HG02884 (cell line): ENCODE results near the gene EDRF1.
A peak's percentile ranks its signal among the peaks of the same experiment; 100 is the strongest.

Source experiments
- ATAC-seq: cut with Tn5 transposase; IDR thresholded peaks from one replicate; pipeline ENCODE4 v1.9.1; 2021; ENCODE audit warnings: mild to moderate bottlenecking, moderate library complexity; ENCODE audit not compliant: unreplicated experiment

EDRF1 gene

DNA sequence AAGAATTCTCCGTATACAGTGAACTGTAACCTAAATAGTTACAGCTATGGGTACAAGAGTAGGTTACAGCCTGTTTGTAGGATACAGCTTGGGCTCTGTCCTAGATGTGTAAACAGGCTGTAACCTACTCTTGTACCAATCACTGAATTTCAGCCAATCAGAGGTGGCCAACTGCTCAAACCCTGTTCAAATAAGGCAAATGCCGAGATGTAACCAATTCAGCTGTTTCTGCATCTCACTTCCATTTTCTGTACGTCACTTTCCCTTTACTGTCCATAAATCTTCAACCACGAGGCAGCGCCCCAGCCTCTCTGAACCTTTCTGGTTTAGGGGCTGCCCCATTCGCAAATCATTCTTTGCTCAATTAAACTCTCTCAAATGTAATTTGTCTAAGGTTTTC, 64.4 kb downstream of the EDRF1 start:
- ATAC-seq, result peak; percentile 76

- no peak for ATAC-seq
These were observed 66.3 kb downstream of the EDRF1 start for GRCh38 chr10:125785791-125786190.

GRCh38 chr10:125788156-125789034, 68.9 kb downstream of the EDRF1 start:
- no peak for ATAC-seq

DNA sequence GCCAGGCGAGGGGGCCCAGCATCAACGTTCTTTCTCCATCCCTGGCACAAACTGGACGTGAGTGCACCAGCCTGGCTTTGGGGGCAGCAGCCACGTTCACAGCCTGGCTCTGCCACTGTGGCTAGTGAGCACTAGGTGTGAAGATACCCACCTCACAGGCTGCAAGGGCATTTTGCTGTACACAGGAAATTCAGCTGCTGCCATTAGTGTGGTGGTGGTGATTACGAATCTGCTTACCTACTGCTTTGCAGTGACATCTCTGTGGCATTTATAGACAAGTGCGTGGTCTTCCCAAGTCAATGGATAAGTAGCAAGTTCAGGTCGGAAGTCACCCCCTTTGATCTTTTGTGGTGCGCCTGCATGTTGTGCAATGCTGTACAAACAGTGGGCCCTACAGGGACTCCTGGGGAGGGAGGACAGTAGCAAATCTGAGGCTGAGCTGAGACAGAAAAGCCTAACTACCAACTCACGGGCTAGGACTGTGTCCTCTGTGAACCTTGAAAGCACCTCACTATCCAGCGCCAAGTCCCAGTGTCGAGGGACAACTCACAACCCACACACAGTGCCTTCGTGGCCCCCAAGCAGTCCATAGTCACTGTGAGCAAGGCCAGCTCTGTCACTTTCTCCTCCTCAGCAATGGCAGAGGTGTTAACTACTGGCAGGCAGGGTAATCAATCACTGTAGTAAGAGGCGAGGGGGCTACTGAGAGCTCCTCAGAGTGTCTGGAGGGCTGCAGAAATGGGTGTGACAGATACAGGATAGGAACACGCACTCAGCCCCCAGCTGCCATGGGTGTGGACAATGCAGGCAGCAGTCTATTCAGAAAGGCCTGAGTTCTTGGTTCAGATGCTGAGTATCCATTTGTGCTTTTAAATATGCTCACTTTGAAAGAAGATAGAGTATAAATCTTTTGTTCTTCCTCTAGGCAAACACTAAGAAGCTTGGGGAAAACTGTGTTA, 73.1 kb downstream of the EDRF1 start:
- ATAC-seq, result no peak

DNA sequence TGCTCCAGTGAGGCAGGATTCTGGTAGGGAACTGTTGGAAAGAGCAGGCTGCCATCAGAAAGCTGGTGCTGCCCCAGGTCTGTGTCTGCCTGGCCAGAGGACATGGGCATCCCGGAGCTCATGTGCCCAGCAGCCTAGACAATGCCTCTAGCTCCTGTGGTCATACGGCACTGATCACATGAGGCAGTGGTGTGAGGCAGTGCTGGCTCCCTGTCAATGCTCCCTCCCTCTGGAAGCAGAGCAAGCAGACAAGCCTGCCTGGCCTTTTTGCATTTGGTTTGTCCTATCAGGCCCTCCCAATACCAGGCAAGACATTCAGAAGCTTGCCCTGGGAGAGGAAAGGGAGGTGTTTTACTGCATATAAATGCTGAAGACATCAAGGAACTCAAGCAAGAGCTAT, 75.6 kb downstream of the EDRF1 start:
- ATAC-seq, result no peak

DNA sequence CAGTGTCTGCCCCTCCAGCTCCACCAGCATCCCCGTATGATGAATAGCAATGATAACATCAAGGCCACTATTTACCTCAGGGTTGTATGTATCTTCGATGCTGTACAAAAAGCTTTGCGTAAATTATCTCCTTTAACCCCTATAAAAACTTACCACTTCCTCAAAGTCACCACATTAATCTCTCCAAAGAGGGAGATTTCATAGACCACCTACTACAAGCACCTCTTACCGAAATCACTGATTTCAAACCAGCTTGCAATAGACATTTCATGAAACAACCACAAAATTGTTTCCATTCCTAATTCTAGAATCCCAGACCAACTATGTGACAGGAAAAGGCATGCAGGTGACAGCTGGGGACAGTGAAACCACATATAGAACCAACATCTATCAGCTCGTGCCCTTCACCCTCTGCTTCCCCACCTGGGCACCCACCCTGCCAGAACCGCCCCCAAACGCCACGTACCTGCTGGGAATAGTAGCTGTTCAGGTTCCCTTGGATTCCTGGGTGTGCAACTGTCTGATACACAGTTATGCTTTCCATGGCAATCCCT, 76.2 kb downstream of the EDRF1 start:
- ATAC-seq, result no peak

DNA sequence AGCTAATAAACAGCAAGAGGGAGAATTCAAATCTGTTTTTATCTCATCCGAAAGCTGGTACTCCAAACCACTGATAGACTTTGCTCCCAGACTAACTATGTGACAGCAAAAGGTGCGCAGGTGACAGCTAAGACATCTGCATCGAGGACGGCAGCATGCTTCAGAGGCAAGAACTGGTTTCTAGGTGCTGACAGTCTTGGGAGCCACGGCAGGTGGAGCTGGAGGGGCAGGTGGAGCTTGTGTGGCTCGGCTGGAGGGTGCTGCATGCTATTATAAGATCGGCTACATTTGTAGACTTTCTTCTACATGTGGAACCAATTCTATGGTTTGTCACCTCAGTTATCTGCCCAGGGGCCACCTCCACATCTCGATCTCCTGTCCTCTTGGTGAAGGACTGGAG, 77.9 kb downstream of the EDRF1 start:
- ATAC-seq, result no peak

DNA sequence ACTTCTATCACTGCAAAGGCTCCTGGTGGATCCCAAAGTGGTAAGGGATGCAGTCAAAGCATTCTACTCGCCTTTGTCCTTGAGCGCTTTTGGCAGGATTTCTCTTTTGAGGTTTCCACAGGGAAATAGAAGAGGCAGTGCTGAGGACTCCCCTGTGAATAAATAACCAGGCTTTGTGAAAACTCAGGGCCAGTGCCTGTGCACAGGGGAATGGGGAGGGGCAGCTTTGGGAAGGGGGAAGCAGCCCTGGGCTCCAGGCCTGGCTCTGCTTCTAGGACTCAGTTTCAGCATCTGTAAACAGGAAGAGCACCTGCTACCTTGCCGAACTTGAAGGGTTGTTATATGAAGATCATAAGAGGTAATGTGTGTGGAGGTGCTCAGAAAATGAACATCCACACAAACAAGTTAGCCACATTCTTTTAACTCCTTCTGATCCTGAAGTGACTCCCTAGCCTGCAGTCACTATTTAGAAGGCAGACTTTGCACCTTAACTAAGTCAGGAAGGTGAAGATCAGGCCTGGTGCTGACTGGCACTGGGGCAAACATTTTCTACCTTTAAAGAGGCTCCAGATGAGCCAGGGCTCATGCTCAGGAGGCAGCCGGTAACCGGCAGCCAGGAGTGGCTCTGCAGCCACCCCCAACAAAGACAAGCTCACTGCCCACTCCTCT, 78.6 kb downstream of the EDRF1 start:
- no peak for ATAC-seq

DNA sequence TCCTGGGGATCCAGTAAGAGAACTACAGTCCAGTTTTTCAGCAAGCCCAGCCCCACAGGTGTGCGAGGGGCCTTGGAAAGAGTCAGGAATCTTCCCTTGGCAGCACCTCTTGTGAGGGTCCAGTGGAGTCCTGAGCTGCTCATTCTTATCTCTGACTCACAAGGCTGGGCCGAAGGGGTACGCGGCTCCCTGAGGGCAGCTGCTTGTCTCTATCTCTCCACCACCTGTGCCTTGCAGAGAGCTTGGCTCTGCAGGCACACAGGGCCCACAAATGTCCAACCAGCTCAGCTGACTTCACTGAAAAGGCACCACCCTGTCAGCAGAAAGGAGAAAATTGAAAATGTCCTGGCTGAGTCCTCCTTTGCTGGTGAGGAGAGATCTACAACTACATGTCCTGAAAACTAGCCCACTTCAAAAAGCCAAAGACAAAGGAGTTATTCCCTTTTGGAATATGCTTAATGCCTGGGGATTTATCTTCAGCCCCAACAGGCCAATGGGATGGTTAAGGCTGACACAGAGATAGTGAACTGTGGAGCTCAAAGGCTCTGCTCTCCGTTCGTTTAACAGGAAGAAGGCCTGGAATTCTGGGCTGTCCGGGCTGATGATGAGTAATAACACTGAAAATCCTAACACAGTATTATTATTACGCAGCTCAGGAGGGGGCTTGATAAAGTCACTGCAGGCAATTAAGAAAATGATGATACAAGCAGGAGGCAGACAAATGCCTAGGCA, 80.1 kb downstream of the EDRF1 start:
- no peak for ATAC-seq

- no peak for ATAC-seq
These were observed 82.1 kb downstream of the EDRF1 start for GRCh38 chr10:125801574-125801973.

- ATAC-seq, result no peak
These were observed 82.6 kb downstream of the EDRF1 start for GRCh38 chr10:125802131-125802530.

DNA sequence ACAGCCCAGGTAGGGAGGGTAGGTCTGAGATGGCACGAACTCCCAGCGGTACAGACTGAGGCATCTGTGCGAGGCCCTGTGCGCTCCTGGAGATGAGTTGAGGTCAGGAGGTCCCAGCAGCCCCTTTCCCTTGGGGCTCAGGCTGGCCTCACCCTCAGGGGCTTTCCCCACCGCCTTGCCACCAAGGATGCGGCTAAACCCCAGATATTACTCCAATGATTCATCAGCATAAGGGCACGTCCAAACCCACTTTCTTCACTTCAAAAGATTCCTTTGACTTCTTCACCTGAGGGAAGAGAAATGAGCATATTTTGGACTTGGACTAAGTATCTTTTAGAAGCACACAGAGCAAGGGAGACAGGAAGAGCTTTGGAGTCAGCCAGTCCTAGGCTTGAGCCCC, 83.2 kb downstream of the EDRF1 start:
- no peak for ATAC-seq

GRCh38 chr10:125808047-125808446, 88.5 kb downstream of the EDRF1 start:
- no peak for ATAC-seq

DNA sequence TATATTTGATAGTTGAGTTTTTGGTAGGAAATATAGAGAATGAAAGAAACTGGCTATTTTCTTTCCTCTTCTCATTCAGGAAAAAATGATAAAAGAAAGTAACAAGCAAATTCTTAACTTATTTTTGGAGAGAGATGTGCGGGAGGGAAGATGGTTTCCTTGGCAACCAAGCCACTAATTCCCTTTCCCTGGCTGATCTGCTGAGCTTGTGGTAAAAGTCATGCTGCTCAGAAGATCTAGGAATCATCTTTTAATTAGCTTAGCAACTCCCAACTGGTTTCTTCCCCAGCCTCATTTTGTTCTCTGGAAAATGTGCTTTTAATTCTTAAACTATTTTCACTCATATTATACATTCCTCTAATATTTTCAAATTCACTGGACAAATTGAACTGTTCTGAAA, 91.7 kb downstream of the EDRF1 start:
- no peak for ATAC-seq

DNA sequence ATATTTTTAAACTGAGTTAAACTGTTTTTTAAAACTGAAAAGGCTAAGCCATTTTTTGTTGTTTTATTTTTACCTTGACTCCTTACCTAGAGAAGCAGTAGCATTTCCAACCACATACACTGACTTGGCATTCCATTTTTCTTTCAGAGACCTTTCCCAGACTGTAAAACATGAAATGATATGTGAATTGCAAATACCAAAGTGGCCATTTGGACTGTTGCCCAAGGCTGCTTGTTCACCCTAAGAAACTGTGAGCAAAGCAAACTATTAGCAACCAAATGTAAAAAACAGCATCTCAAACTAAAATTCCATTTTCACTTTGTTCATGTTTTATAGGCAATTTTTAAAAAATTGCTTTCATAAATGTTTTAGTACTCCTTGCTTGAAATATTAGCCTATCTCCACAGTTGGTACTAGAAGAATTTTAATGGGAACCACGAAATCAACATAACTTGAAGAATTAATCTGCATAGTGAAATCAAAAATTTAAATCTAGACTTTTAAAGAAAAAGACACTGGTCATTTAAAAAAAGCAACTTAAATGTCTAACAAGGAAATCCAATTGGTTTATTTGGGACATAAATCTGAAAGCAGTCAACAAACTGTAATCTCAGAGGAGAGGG, 92.7 kb downstream of the EDRF1 start:
- no peak for ATAC-seq
